ENCODE results near the gene ERCC6L2.

The ERCC6L2 gene

DNA sequence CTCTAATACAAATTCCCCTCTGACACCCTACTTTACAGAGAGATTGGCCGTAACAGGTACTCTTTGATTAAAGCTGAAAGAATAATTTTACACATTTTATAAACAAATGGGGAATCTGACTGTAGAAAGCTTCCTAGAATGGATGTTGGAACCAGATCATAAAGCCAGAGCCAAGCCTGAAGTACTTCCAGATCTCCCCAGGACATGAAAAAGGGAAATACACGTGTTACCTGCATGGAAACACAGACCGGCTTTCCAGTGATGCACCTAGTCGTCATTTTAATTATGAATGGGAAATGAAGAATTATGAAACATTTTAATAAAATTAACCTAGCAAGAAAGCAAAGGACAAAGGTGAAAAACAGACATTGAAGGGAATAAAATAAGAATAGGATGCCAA lies 66.5 kb downstream of the ERCC6L2 start:
- DNase-seq (ENCODE audit: low read depth, low spot score), result no peak
- no peak overlapping the region for H3K4me3 ChIP-seq (ENCODE audit: low read depth, low read length)
- CTCF ChIA-PET, result no interaction called here
- no peak for TF ChIP-seq CTCF (IDR thresholded peaks at IDR 0.05; ENCODE audit: insufficient read depth, low read length, missing control alignments)
- POLR2A ChIA-PET, result no interaction called here

- H3K4me3 ChIP-seq (ENCODE audit: low read depth, low read length), result no peak overlapping the region
- no peak for DNase-seq (ENCODE audit: low read depth, low spot score)
- CTCF ChIA-PET, result no interaction called here
- no peak for TF ChIP-seq CTCF (IDR thresholded peaks at IDR 0.05; ENCODE audit: insufficient read depth, low read length, missing control alignments)
- POLR2A ChIA-PET, result no interaction called here
Measured at GRCh38 chr9:95947118-95947517, 71.6 kb downstream of the ERCC6L2 start.

DNA sequence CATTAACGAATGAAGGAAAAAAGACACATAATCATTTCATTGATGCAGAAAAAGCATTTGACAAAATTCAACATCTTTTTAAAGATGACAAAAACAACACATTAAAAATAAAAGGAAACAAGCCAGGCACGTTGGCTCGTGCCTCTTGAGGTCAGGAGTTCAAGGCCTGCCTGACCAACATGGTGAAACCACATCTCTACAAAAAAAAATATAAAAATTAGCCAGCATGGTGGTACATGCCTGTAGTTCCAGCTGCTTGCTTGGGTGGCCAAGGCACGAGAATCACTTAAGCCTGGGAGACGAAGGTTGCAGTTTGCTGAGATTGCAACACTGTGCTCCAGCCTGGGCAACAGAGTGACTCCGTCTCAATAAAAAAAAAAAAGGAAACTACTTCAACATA lies 77.0 kb downstream of the ERCC6L2 start:
- CTCF ChIA-PET, result no interaction called here

GRCh38 chr9:95953986-95954385 lies 78.5 kb downstream of the ERCC6L2 start:
- H3K4me3 ChIP-seq (ENCODE audit: low read depth, low read length), result no peak overlapping the region
- no peak for TF ChIP-seq CTCF (IDR thresholded peaks at IDR 0.05; ENCODE audit: insufficient read depth, low read length, missing control alignments)
- ChIA-PET POLR2A (no interaction called here), CTCF (no interaction called here)
- DNase-seq (ENCODE audit: low read depth, low spot score), result no peak

More for the DNA sequence above, 77.0 kb downstream of the ERCC6L2 start:
- DNase-seq (ENCODE audit: low read depth, low spot score), result no peak
- POLR2A ChIA-PET, result interaction anchor here (0.6 kb wide), 1 partner anchor 18 kb away, joined by 3 read pairs; no protein-coding TSS in a partner anchor
- TF ChIP-seq CTCF (IDR thresholded peaks at IDR 0.05; ENCODE audit: insufficient read depth, low read length, missing control alignments), result no peak
- no peak overlapping the region for H3K4me3 ChIP-seq (ENCODE audit: low read depth, low read length)

- POLR2A ChIA-PET, result no interaction called here
- CTCF ChIA-PET, result no interaction called here
- no peak for DNase-seq (ENCODE audit: low read depth, low spot score)
- H3K4me3 ChIP-seq (ENCODE audit: low read depth, low read length), result no peak overlapping the region
- no peak for TF ChIP-seq CTCF (IDR thresholded peaks at IDR 0.05; ENCODE audit: insufficient read depth, low read length, missing control alignments)
Measured at GRCh38 chr9:95954940-95955339, 79.4 kb downstream of the ERCC6L2 start.

GRCh38 chr9:95962936-95963335 lies 87.4 kb downstream of the ERCC6L2 start:
- DNase-seq (ENCODE audit: low read depth, low spot score), result no peak
- POLR2A ChIA-PET, result no interaction called here
- H3K4me3 ChIP-seq (ENCODE audit: low read depth, low read length), result no peak overlapping the region
- no peak for TF ChIP-seq CTCF (IDR thresholded peaks at IDR 0.05; ENCODE audit: insufficient read depth, low read length, missing control alignments)
- CTCF ChIA-PET, result no interaction called here

All from AG04449 (cell line).